ENCODE data around the gene SEMA3D.

DNA sequence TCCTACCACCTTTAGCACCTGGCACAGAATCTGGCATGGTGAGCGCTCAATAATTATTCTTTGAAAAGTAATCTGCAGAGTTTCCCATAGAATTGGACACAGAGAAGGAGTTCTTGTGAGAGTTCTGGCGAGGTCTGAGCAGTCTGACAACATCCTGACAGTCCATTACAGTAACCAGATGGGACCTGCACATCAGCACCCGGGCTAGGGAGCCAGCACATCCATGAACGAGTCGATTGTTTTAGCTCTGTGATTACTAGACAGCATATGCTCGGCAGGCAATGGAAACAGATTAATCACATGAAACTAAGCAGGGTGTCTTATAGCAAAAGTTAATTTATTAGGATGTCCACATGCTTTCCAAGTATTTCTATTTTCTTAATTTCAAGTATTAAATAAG is 96.7 kb downstream of the SEMA3D start:
- no peak for TF ChIP-seq ZBTB7B (CRISPR knock-in tag; IDR thresholded peaks at IDR 0.05)
- TF ChIP-seq REL (CRISPR knock-in tag; conservative IDR thresholded peaks at IDR 0.05), result no peak
- TF ChIP-seq POLR2A (IDR thresholded peaks at IDR 0.05; ENCODE audit: insufficient read depth in 1 of 2, low read depth in 2 of 2, low read length in 2 of 2), result no peak
- TF ChIP-seq, protein P1, sequence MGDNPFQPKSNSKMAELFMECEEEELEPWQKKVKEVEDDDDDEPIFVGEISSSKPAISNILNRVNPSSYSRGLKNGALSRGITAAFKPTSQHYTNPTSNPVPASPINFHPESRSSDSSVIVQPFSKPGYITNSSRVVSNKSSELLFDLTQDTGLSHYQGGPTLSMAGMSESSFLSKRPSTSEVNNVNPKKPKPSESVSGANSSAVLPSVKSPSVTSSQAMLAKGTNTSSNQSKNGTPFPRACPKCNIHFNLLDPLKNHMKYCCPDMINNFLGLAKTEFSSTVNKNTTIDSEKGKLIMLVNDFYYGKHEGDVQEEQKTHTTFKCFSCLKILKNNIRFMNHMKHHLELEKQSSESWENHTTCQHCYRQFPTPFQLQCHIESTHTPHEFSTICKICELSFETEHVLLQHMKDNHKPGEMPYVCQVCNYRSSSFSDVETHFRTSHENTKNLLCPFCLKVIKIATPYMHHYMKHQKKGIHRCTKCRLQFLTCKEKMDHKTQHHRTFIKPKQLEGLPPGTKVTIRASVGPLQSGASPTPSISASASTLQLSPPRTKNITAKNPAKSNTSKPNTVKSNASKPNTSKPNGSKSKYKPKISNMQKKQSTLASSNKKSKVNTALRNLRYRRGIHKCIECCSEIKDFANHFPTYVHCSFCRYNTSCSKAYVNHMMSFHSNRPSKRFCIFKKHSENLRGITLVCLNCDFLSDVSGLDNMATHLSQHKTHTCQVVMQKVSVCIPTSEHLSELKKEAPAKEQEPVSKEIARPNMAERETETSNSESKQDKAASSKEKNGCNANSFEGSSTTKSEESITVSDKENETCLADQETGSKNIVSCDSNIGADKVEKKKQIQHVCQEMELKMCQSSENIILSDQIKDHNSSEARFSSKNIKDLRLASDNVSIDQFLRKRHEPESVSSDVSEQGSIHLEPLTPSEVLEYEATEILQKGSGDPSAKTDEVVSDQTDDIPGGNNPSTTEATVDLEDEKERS (CRISPR knock-in tag; IDR thresholded peaks at IDR 0.05), result no peak
- TF ChIP-seq ZNF780A (CRISPR knock-in tag; IDR thresholded peaks at IDR 0.05), result no peak
- TF ChIP-seq, protein P2, sequence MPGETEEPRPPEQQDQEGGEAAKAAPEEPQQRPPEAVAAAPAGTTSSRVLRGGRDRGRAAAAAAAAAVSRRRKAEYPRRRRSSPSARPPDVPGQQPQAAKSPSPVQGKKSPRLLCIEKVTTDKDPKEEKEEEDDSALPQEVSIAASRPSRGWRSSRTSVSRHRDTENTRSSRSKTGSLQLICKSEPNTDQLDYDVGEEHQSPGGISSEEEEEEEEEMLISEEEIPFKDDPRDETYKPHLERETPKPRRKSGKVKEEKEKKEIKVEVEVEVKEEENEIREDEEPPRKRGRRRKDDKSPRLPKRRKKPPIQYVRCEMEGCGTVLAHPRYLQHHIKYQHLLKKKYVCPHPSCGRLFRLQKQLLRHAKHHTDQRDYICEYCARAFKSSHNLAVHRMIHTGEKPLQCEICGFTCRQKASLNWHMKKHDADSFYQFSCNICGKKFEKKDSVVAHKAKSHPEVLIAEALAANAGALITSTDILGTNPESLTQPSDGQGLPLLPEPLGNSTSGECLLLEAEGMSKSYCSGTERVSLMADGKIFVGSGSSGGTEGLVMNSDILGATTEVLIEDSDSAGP (CRISPR knock-in tag; IDR thresholded peaks at IDR 0.05; ENCODE audit: borderline replicate concordance), result no peak
- TF ChIP-seq ZNF350 (CRISPR knock-in tag; IDR thresholded peaks at IDR 0.05; ENCODE audit: borderline replicate concordance, low read depth), result no peak
- TF ChIP-seq, protein P3, sequence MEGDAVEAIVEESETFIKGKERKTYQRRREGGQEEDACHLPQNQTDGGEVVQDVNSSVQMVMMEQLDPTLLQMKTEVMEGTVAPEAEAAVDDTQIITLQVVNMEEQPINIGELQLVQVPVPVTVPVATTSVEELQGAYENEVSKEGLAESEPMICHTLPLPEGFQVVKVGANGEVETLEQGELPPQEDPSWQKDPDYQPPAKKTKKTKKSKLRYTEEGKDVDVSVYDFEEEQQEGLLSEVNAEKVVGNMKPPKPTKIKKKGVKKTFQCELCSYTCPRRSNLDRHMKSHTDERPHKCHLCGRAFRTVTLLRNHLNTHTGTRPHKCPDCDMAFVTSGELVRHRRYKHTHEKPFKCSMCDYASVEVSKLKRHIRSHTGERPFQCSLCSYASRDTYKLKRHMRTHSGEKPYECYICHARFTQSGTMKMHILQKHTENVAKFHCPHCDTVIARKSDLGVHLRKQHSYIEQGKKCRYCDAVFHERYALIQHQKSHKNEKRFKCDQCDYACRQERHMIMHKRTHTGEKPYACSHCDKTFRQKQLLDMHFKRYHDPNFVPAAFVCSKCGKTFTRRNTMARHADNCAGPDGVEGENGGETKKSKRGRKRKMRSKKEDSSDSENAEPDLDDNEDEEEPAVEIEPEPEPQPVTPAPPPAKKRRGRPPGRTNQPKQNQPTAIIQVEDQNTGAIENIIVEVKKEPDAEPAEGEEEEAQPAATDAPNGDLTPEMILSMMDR (CRISPR knock-in tag; IDR thresholded peaks at IDR 0.05), result no peak
